M059J (cell line): Measurements from ENCODE around the gene ARL14EP. TPM values are rescaled to one million over a fixed set of nuclear protein-coding genes. Genes with fewer than 3 reads are reported as not detected.

Source experiments
- DNase-seq: peaks from one replicate; pipeline ENCODE4 v3.0.0-alpha.2; 2012; ENCODE audit warnings: low read depth
- total RNA-seq: library from RNA; depleted of rRNA; stranded (reverse); fragments of >200 nt; shearing (Covaris generic); gene quantifications from 2 replicates; pipeline ENCODE4 v1.2.3, GENCODE V29; 2014; rRNA removed

ARL14EP gene
- total RNA-seq, 1 experiment from 2014 or later, result 26.7 TPM

GRCh38 chr11:30380846-30381245 lies 57.9 kb downstream of the ARL14EP start:
- no peak for DNase-seq

DNA sequence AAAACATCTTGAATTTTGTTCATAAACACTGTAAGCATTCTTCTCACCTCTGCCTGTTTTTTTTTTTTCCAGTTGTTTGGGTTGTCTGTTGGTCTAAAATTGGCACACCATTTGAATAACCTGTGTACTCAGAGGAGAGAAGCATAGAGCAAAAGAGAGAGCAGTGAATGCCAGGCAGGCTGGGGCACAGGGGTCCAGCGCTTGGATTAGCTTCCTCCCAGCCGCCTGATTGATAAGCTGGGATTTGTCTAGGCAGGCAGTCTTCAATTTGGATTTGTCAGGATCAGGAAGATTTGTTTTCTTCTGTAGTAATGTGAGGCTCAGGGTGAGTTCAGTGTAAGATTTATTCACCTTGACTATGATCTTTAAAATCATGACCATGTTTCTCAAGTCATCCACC lies 59.0 kb downstream of the ARL14EP start:
- DNase-seq, result no peak

Other genes with a start within 250 kb of the ARL14EP start
- not detected in 2 replicates for gene FSHB, start 92.1 kb upstream of the ARL14EP start, total RNA-seq